ENCODE data around the gene PIK3R6.

DNA sequence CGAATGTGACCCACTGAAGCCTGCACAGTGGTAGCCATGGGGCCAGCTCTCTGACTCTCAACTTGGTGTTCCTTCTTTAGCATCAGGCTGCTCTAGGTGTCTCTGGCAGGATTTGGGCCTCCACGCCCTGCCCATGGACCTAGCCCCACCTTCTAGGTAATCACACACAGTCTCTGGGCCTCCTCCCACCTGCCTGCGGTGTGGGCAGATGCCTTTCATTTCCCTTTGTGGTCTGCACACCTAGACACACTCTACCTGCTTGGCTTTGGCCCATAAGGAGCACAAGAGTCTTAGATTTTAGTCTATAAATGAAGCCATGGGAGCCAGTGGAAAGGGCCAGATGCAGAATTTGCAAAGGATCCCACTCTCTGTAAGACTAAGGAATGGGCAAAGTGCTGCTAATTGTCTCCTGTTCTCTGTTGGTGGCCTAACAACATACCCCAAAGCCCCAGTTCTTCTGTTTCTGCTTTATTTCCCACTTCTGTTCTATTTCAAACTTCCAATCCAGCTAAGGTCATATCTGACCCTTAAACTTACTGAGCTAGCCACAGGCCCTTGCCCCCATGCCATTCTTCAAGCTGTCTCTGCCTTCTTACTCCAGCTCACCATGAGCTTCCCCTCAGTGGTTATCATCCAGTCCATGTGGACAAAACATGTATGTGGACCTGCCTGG, 61.1 kb downstream of the PIK3R6 start:
- no peak for TF ChIP-seq GATA2 (IDR thresholded peaks at IDR 0.05; ENCODE audit: low read depth, low read length)
- TF ChIP-seq GATA3 (IDR thresholded peaks at IDR 0.05; ENCODE audit: low read depth, low read length): no peak

Data from SH-SY5Y (cell line).